ENCODE results near the gene GTPBP3.

The GTPBP3 gene

GRCh38 chr19:17346109-17346671 lies 8.8 kb downstream of the GTPBP3 start:
- peak; percentile 97 for TF ChIP-seq CTCF (IDR thresholded peaks at IDR 0.05; ENCODE audit: extremely low read depth, insufficient read depth, missing control alignments)
- DNase-seq (ENCODE audit: low spot score) = peak; percentile 88
- in situ Hi-C loops (cut with MboI; ENCODE audit: low pct_unique_long_range_greater_than_20kb, low sequenced_read_pairs, unreplicated experiment) = loop anchor here (5.0 kb wide), 1 partner anchor 41 kb away; no protein-coding TSS in a partner anchor

DNA sequence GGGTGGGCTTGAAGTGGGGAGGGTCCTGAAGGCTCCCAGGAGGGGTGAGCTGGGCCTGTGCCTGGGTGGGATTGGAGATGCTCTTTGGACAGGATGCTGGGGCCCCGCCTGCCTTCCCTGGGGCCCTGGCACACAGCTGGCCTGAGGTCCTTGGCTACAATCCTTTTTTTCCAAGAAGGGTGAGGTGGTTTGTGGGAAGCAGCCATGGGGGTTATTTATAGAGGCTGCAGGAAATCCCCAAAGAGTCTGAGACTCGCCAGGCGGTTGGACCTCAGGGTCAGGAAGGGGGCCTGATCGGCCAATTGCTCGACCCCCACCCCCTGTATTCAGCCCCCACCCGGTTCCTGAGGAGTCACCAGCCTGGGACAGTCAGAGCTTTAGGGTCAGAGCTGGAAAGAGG lies 10.0 kb downstream of the GTPBP3 start:
- in situ Hi-C loops (cut with MboI; ENCODE audit: low pct_unique_long_range_greater_than_20kb, low sequenced_read_pairs, unreplicated experiment) = loop anchor here (5.0 kb wide), 1 partner anchor 40 kb away; no protein-coding TSS in a partner anchor
- no peak for TF ChIP-seq CTCF (IDR thresholded peaks at IDR 0.05; ENCODE audit: extremely low read depth, insufficient read depth, missing control alignments)
- DNase-seq (ENCODE audit: low spot score) = no peak

GRCh38 chr19:17347877-17348276 lies 10.5 kb downstream of the GTPBP3 start:
- TF ChIP-seq CTCF (IDR thresholded peaks at IDR 0.05; ENCODE audit: extremely low read depth, insufficient read depth, missing control alignments) = no peak
- in situ Hi-C loops (cut with MboI; ENCODE audit: low pct_unique_long_range_greater_than_20kb, low sequenced_read_pairs, unreplicated experiment) = loop anchor here (5.0 kb wide), 1 partner anchor 39 kb away; no protein-coding TSS in a partner anchor
- DNase-seq (ENCODE audit: low spot score) = no peak

- DNase-seq (ENCODE audit: low spot score) = no peak
- in situ Hi-C loops (cut with MboI; ENCODE audit: low pct_unique_long_range_greater_than_20kb, low sequenced_read_pairs, unreplicated experiment) = loop anchor here (5.0 kb wide), 1 partner anchor 39 kb away; no protein-coding TSS in a partner anchor
These were observed 11.3 kb downstream of the GTPBP3 start for GRCh38 chr19:17348700-17349099.

DNA sequence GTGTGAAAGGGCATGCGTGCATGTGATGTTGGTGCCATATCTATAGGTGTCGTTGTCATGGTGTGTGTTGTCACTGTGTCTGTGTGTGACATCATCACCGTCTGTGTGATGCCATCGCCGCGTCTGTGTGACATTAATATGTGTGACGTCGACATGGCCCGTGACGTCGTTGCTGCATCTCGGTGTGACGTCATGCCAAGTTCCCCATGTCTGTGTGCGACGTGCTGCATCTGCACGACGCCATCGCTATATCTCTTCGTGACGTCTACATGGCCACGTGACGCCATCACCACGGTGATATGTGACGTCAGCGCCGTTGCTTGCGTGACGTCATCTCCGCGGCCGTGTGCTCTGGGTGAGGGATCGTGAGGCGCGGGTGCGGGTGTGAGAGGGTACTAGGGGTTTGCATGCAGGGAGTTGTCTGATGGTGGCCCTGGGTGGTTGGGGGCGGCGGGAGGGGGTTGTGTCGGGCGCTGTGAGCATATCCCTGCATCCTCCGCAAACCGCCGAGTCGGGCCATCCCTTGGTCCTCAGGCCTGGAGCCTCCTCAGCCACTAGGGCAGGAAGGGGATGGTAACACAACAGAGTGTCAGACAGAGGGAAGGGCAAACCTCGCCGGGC lies 14.6 kb downstream of the GTPBP3 start:
- no peak for TF ChIP-seq CTCF (IDR thresholded peaks at IDR 0.05; ENCODE audit: extremely low read depth, insufficient read depth, missing control alignments)
- in situ Hi-C loops (cut with MboI; ENCODE audit: low pct_unique_long_range_greater_than_20kb, low sequenced_read_pairs, unreplicated experiment) = no loop called here
- DNase-seq (ENCODE audit: low spot score) = no peak

More at GRCh38 chr19:17348700-17349099, 11.3 kb downstream of the GTPBP3 start:
- TF ChIP-seq CTCF (IDR thresholded peaks at IDR 0.05; ENCODE audit: extremely low read depth, insufficient read depth, missing control alignments) = no peak

DNA sequence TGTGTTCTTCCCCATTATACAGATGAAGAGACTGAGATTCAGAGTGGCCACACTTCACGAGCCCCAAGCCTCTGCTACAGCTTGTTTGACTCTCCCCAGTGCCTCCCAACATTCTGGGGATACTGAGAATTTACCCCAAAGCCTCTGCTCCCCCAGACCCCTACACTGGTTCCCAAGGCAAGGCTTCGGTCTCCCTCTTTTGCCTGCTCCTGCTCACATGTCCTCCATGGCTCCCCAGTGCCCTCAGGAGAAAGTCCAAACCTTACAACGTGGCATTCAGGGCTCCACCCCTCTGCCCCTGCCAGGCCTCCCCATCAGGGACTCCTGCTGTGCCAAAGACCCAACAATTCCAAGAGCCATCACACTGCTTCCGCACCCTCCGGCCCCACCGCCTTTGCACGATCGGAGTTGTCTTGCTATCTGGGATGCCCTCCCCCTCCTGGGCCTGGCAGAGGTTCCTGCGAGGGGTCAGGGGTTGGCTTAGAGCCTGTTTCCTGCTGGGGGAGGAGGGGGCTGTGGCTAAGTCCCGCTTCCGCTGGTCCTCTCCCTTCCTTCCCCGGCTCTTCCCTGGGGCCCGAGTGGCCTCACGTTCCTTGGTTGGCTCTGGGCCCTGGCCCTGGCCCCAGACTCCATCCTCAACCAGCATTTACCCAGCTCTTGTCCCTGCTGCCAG lies 15.4 kb downstream of the GTPBP3 start:
- DNase-seq (ENCODE audit: low spot score) = no peak
- TF ChIP-seq CTCF (IDR thresholded peaks at IDR 0.05; ENCODE audit: extremely low read depth, insufficient read depth, missing control alignments) = no peak
- in situ Hi-C loops (cut with MboI; ENCODE audit: low pct_unique_long_range_greater_than_20kb, low sequenced_read_pairs, unreplicated experiment) = no loop called here

Measured in GM13977 (cell line).